ELR (cell line): ENCODE data around the gene IFTAP.
"Not testable (repeated sequence)": the region's sequence is repeated elsewhere in the genome, so short reads cannot be mapped to it uniquely, and the experiment has no call there.

Source experiments
- DNase-seq: peaks from one replicate; pipeline ENCODE4 v3.0.0-alpha.2; 2015; ENCODE audit warnings: low read depth

Gene IFTAP

DNA sequence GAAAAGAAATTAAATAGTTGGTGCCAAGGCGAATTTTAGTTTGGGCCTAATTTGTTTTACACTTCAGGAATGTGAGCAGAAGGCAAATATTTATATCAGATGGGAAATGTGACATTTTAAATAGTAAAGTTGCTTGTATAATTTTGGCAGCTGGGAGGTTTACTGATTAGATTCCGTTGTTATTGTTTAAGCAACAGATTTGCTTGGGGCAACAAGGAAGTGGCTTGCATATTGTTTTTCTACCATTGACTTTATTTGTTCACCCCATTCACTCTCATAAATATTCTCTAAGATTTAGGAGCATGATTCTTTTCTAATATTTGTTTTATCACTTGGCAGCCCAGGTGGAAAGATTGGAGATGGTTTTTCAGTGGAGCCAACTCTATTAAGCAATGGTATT is 44.3 kb downstream of the IFTAP start:
- no peak for DNase-seq

GRCh38 chr11:36657610-36658267 is 63.4 kb downstream of the IFTAP start:
- peak; percentile 14 for DNase-seq

DNA sequence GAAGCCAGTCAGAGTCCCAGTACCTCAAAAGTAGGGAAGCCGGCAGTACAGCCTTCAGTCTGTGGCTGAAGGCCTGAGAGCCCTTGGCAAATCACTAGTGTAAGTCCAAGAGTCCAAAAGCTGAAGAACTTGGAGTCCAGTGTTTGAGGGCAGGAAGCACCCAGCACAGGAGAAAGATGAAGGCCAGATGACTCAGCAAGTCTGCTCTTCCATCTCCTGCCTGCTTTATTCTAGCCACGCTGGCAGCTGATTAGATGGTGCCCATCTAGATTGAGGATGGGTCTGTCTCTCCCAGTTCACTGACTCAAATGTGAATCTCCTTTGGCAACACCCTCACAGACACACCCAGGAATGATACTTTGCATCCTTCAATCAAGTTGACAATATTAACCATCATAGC is 67.1 kb downstream of the IFTAP start:
- DNase-seq: not testable (repeated sequence)

DNA sequence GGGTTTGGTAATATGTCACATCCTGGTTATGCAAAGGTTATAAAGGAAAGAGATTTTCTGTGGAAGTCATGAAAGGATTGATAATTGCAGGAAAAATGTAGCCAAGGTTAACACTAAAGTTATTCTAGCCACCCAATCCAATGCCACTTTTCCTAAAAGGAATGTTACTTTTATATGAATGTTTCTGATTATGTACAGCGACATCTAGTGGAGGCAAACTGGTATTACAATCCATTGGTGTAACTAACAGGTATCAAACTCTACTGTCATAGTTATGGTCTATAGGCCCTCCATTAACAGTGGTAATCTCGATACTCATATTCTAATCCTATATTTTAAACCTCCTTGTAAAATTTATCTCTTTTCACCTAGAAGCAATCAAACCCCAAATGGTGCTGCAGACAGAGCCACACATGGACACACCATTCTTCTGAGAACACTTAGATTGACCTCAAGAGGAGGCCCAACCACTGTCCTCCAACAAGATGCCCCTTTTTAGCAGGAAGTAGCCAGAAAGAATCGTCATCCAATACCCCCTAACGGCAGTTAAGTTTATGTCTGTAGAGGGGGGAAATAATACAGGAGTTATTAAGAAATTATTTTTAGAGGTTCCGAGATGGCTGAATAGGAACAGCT is 78.6 kb downstream of the IFTAP start:
- peak; percentile 62 for DNase-seq

DNA sequence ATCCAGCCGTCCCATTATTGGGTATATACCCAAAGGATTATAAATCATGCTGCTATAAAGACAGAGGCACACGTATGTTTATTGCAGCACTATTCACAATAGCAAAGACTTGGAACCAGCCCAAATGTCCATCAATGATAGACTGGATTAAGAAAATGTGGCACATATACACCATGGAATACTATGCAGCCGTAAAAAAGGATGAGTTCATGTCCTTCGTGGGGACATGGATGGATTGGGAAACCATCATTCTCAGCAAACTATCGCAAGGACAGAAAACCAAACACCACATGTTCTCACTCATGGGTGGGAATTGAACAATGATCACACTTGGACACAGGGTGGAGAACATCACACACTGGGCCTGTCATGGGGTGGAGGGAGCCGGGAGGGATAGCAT is 85.2 kb downstream of the IFTAP start:
- not testable (repeated sequence) for DNase-seq

GRCh38 chr11:36683818-36684217 is 89.5 kb downstream of the IFTAP start:
- DNase-seq: no peak

- DNase-seq: no peak
These were observed 90.8 kb downstream of the IFTAP start for GRCh38 chr11:36684840-36685801.

GRCh38 chr11:36688132-36688531 is 93.8 kb downstream of the IFTAP start:
- no peak for DNase-seq

DNA sequence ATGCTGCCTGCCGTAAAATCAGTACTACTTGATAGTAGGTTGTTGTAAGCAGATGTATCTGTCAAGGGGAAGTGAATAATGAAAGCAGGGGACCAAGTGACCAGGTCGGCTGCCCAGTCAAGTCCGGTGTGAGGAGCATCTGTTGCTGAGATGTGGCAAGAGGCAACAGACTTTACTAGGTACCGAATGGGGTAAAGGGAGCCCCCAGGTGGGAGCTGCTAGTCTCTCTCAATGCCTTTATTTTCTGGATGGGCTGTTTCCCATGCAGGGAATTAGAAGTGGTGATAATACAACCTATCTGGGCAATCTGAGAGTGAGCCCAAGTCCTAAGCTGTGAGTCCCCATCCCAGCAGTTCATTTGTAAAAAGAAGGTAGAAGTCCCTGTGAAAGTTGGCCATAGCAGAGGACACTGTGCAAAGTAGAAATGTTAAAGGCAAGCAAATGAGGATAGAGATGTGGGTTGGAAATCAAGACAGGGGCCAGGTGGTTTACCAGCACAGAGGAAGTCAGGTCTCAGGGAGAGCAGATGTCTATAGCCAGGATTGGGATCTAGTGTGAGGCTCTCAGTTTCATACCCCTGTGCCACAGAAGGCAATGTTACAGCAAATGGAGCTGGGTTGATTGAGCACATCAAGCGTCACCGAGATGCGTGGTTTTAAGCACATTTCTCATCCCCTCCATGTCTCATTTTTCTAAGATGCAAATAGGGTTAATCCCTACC is 94.4 kb downstream of the IFTAP start:
- DNase-seq: no peak

DNA sequence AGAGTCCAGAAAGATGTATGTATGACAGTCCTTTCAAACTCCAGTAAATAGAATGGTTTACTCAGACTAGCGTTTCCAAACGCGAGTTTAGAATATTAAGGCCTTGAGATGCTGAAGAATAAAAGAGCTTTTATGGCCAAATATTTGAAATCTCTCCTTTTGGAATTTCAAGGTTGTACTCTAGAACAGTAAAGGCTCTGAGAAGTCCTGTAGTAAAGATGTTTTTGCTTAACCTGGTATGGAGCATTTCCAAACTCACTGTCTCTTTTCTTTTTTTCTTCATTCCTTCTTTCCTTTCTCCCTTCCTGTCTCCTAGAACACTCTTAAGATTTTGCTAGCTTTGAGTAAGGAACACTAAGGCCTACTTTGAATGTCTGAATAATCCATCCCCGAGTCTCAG is 95.1 kb downstream of the IFTAP start:
- DNase-seq: no peak

GRCh38 chr11:36692704-36693103 is 98.4 kb downstream of the IFTAP start:
- no peak for DNase-seq

DNA sequence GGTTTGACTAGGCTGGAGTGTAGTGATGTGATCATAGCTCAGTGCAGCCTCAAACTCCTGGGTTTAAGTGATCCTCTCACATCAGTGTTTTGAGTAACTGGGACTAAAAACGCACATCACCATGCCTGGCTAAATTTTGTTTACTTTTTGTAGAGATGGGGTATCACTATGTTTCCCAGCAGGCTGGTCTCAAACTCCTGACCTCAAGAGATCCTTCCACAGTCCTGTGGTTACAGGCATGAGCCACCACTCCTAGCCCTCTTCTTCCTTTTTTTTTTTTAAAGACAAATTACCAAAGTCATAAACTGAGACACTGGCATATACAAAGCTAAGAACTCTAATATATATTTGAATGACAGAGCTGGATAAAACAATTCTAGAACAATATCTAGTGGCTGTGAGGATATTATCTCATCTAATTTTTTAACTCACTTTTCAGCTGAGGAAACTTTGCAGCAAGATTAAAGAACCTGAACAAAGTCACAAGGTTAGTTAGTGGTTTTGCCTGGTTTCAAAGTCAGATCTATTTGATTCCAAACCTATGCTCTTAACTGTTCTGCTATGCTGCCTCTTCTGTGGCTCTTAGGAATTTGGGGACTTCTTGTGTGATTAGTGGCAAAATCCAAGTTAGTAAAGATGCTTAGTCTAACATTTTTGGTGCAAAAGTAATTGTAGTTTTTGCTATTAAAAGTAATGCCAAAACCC is 99.0 kb downstream of the IFTAP start:
- DNase-seq: no peak

DNA sequence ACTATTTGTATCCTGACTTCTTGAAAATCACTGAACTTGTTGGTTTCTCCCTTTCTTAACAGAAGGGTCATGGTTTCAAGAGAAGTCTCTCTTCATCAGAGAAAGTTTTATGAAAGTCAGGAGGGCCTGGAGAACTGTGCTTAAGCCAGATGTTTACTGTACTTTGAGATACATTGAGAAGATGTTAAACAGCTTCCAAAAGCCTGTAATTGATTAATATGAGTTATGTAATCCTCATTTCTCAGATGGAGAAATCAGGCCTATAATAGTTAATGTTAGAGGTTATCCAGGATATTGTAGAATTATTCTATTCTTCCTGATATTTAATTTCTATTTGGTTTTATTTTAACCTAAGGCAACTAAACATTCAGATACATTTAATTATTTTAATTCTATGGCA is 100.8 kb downstream of the IFTAP start:
- no peak for DNase-seq

DNA sequence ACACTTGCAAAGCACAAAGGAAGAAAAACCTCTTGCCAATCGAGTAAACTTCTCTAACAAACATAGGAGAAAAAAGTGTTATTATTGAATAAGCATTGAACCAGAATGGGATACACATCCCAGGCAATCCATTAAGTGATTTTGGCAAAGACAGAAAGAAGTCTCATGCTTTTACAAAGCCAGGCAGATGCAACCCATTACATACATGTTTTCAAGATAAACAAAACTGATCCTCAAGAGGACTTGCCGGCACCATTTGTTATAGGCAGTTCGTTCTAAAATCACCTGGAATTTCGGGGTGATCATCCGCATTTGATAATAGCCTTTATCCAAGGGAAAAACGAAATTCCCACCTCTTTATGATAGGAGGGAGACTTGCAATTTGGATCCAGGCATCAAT is 101.3 kb downstream of the IFTAP start:
- DNase-seq: no peak

GRCh38 chr11:36696550-36696949 is 102.2 kb downstream of the IFTAP start:
- DNase-seq: no peak

DNA sequence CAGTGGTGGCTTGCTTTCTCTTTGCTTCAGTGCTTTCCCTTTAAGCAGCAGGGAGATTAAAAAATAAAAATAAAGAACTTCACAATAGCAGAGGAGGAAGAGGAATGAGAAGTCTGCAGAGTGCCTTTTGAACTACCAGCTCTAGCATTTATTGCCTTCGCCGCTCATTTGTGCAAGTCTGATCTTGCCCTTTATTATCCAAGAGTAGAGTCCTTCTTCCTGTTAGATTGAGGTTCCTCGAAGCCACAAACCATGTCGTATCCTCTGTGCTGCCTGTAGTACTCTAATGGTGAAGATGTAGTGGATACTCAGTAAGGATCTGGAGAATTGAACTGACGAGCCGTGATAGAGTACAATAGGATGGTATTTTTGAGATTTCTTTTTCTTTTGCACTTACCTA is 105.0 kb downstream of the IFTAP start:
- DNase-seq: no peak

- DNase-seq: no peak
These were observed 105.9 kb downstream of the IFTAP start for GRCh38 chr11:36700246-36700645.

- DNase-seq: peak; percentile 75
These were observed 108.2 kb downstream of the IFTAP start for GRCh38 chr11:36702330-36703054.

DNA sequence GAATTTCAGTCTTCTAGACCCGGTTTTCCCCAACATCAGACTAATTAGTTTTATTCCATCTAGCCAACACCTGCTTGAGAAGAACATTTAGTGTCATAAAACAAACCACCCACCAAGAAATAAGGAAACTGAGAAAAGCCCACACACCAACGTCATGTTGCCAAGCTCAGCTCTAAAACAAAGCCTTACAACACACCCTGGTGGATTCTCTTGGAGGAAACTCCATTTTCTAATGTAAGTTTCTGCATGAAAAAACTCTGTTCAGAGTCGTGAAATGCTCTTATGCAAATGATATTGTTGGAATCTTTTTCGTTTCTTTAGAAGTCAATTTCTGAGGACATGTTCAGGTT is 108.7 kb downstream of the IFTAP start:
- no peak for DNase-seq
